ENCODE results near the gene MOB2.
"Not testable (repeated sequence)": the region's sequence is repeated elsewhere in the genome, so short reads cannot be mapped to it uniquely, and the experiment has no call there.

Gene MOB2

GRCh38 chr11:1511937-1512496 is 25.4 kb upstream of the MOB2 start:
- Mint-ChIP-seq H3K9me3 (no peaks in the 10 kb centered on the region), H3K36me3 (ENCODE audit: low read depth) (no peaks in the 10 kb centered on the region), H3K4me1 (peaks cover 28% of the 10 kb centered on the region), H3K27ac (no peak overlapping the region), H3K27me3 (ENCODE audit: low read depth) (no peaks in the 10 kb centered on the region), H3K4me3 (no peak overlapping the region)
- TF ChIP-seq CTCF (IDR thresholded peaks at IDR 0.05; ENCODE audit: unreplicated experiment in 3 of 3): no peak

GRCh38 chr11:1510928-1511327 is 24.3 kb upstream of the MOB2 start:
- no peak for TF ChIP-seq CTCF (IDR thresholded peaks at IDR 0.05; ENCODE audit: unreplicated experiment in 3 of 3)
- Mint-ChIP-seq H3K27ac (no peak overlapping the region), H3K4me3 (no peak overlapping the region), H3K4me1 (peaks cover 28% of the 10 kb centered on the region), H3K9me3 (no peaks in the 10 kb centered on the region), H3K36me3 (ENCODE audit: low read depth) (no peaks in the 10 kb centered on the region), H3K27me3 (ENCODE audit: low read depth) (no peaks in the 10 kb centered on the region)

- not testable (repeated sequence) for H3K4me3 Mint-ChIP-seq; H3K36me3 Mint-ChIP-seq (ENCODE audit: low read depth); H3K27ac Mint-ChIP-seq; H3K27me3 Mint-ChIP-seq (ENCODE audit: low read depth); H3K9me3 Mint-ChIP-seq
- peaks cover 28% of the 10 kb centered on the region for H3K4me1 Mint-ChIP-seq
Observed at GRCh38 chr11:1510351-1510750, 23.8 kb upstream of the MOB2 start.

GRCh38 chr11:1509626-1510255 is 23.2 kb upstream of the MOB2 start:
- H3K9me3 Mint-ChIP-seq: no peaks in the 10 kb centered on the region
- no peaks in the 10 kb centered on the region for H3K36me3 Mint-ChIP-seq (ENCODE audit: low read depth)
- H3K4me1 Mint-ChIP-seq: peaks cover 27% of the 10 kb centered on the region
- H3K27ac Mint-ChIP-seq: no peak overlapping the region
- no peak overlapping the region for H3K4me3 Mint-ChIP-seq
- TF ChIP-seq CTCF (IDR thresholded peaks at IDR 0.05; ENCODE audit: unreplicated experiment in 3 of 3): no peak
- no peaks in the 10 kb centered on the region for H3K27me3 Mint-ChIP-seq (ENCODE audit: low read depth)

GRCh38 chr11:1508986-1509385 is 22.4 kb upstream of the MOB2 start:
- no peak overlapping the region for H3K4me3 Mint-ChIP-seq
- H3K4me1 Mint-ChIP-seq: peaks cover 20% of the 10 kb centered on the region
- no peaks in the 10 kb centered on the region for H3K27me3 Mint-ChIP-seq (ENCODE audit: low read depth)
- no peaks in the 10 kb centered on the region for H3K9me3 Mint-ChIP-seq
- TF ChIP-seq CTCF (IDR thresholded peaks at IDR 0.05; ENCODE audit: unreplicated experiment in 3 of 3): no peak
- H3K36me3 Mint-ChIP-seq (ENCODE audit: low read depth): no peaks in the 10 kb centered on the region
- no peak overlapping the region for H3K27ac Mint-ChIP-seq

- Mint-ChIP-seq H3K4me1 (peaks cover 15% of the 10 kb centered on the region), H3K4me3 (no peak overlapping the region), H3K9me3 (no peaks in the 10 kb centered on the region), H3K27ac (no peak overlapping the region), H3K36me3 (ENCODE audit: low read depth) (no peaks in the 10 kb centered on the region), H3K27me3 (ENCODE audit: low read depth) (no peaks in the 10 kb centered on the region)
- TF ChIP-seq CTCF (IDR thresholded peaks at IDR 0.05; ENCODE audit: unreplicated experiment in 3 of 3): no peak
Observed at GRCh38 chr11:1508491-1508891, 21.9 kb upstream of the MOB2 start.
